Endothelial cell of umbilical vein (primary cell): Measurements from ENCODE around the gene AGMAT. TPM values are rescaled to one million over a fixed set of nuclear protein-coding genes. Genes with fewer than 3 reads are reported as not detected.

Experiments used
- BruUV-seq: library from RNA; stranded (reverse); fragments of 400-500 nt; replicated peaks from 2 replicates; lab custom pipeline; 2021; lab: Mats Ljungman, UMichigan
- CTCF ChIA-PET: fragments of 300-600, 350-600 bp; sonication (Branson Sonifier 250); formaldehyde crosslinking; loops from one replicate; lab custom pipeline; 2021; ENCODE audit warnings: antibody characterized with exemption, inconsistent platforms; lab: Charles Lee
- POLR2A ChIA-PET: fragments of 300-600, 350-600 bp; sonication (Branson Sonifier 250); formaldehyde crosslinking; loops from one replicate; lab custom pipeline; 2021; ENCODE audit warnings: antibody characterized with exemption, inconsistent platforms; lab: Charles Lee
- DNase-seq: peaks from one replicate; pipeline ENCODE4 v3.0.0-alpha.2; 2011; ENCODE audit warnings: low read depth, low spot score
- FAIRE-seq: peaks from 2 replicates; lab custom pipeline; 2011; peaks lifted over from hg19 to GRCh38; lab: Jason Lieb, UNC
- H2AFZ ChIP-seq: 2 replicates; pipeline ENCODE4 v1.6.0; 2012; ENCODE audit warnings: low read depth, low read length, control low read depth, inconsistent platforms
- H3K27ac ChIP-seq: 2 replicates; pipeline ENCODE4 v1.5.1; 2011; ENCODE audit warnings: low read depth, mild to moderate bottlenecking, control low read depth, low read length, moderate library complexity; ENCODE audit not compliant: insufficient read depth
- H3K27me3 ChIP-seq, 2 experiments: 2 replicates each; pipeline versions ENCODE4 v1.6.0 to v1.6.1; 2011; ENCODE audit warnings: low read length in 2 of 2, mixed read lengths in 1 of 2; ENCODE audit not compliant: control insufficient read depth in 2 of 2, insufficient read depth in 2 of 2
- H3K36me3 ChIP-seq, 2 experiments: 2 replicates in 1 of 2; 3 replicates in 1 of 2; pipeline ENCODE4 v1.5.1; 2011; ENCODE audit warnings: low read length in 2 of 2, mild to moderate bottlenecking in 1 of 2, moderate library complexity in 1 of 2; ENCODE audit not compliant: control insufficient read depth in 2 of 2, insufficient read depth in 2 of 2; ENCODE audit errors: extremely low read depth in 1 of 2
- H3K4me1 ChIP-seq: 3 replicates; pipeline ENCODE4 v1.5.1; 2011; ENCODE audit warnings: mild to moderate bottlenecking, low read length; ENCODE audit not compliant: control insufficient read depth, insufficient read depth; ENCODE audit errors: extremely low read depth
- H3K4me2 ChIP-seq: 2 replicates; pipeline ENCODE4 v1.6.1; 2011; ENCODE audit warnings: low read length, control low read depth, mixed read lengths; ENCODE audit not compliant: insufficient read depth
- H3K4me3 ChIP-seq, 3 experiments: fragments of 200-600 bp in 1 of 3; sonication (generic), shearing (Covaris generic) in 1 of 3; replicated peaks in 1 of 3; 2 replicates each; pipeline ENCODE4 v1.5.1; 2011 to 2016; ENCODE audit warnings: control low read depth in 3 of 3, low read length in 3 of 3, mild to moderate bottlenecking in 2 of 3, inconsistent platforms in 1 of 3, low read depth in 1 of 3, moderate library complexity in 1 of 3; ENCODE audit not compliant: insufficient read depth in 1 of 3
- H3K79me2 ChIP-seq: 2 replicates; pipeline ENCODE4 v1.6.0; 2012; ENCODE audit warnings: low read length, inconsistent platforms; ENCODE audit not compliant: control insufficient read depth, insufficient read depth
- H3K9ac ChIP-seq: replicated peaks from 2 replicates; pipeline ENCODE3; 2011; ENCODE audit warnings: low read length, control low read depth; ENCODE audit not compliant: insufficient read depth; ENCODE audit errors: extremely low read depth
- H3K9me1 ChIP-seq: replicated peaks from 3 replicates; pipeline ENCODE4 v1.6.0; 2011; ENCODE audit warnings: mild to moderate bottlenecking, low read length; ENCODE audit not compliant: control insufficient read depth, insufficient read depth; ENCODE audit errors: extremely low read depth
- H3K9me3 ChIP-seq: replicated peaks from 2 replicates; pipeline ENCODE4 v1.5.1; 2012; ENCODE audit warnings: low read length, inconsistent platforms; ENCODE audit not compliant: control insufficient read depth, insufficient read depth
- H4K20me1 ChIP-seq: replicated peaks from 2 replicates; pipeline ENCODE3; 2011; ENCODE audit warnings: mild to moderate bottlenecking, low read length; ENCODE audit not compliant: control insufficient read depth, insufficient read depth; ENCODE audit errors: extremely low read depth
- EZH2 ChIP-seq: IDR thresholded peaks from 2 replicates; pipeline ENCODE4 v1.6.1; 2012; ENCODE audit warnings: borderline replicate concordance, low read depth, mild to moderate bottlenecking, moderate library complexity, low read length, inconsistent platforms; ENCODE audit not compliant: severe bottlenecking
- FOS ChIP-seq: IDR thresholded peaks from 2 replicates; pipeline ENCODE4 v1.6.1; 2011; ENCODE audit warnings: mild to moderate bottlenecking, low read length, moderate library complexity, borderline replicate concordance; ENCODE audit not compliant: insufficient read depth
- GATA2 ChIP-seq: IDR thresholded peaks from 2 replicates; pipeline ENCODE4 v1.7.0; 2011; ENCODE audit warnings: low read depth, mild to moderate bottlenecking, moderate library complexity, mixed read lengths, low read length; ENCODE audit not compliant: insufficient read length, insufficient read depth
- JUN ChIP-seq: IDR thresholded peaks from 2 replicates; pipeline ENCODE4 v1.6.1; 2011; ENCODE audit warnings: borderline replicate concordance, low read depth; ENCODE audit not compliant: insufficient read length, insufficient read depth
- MYC ChIP-seq: IDR thresholded peaks from one replicate; pipeline ENCODE4 v1.6.1; 2011; ENCODE audit warnings: mild to moderate bottlenecking, low read depth, low read length
- POLR2A ChIP-seq: IDR thresholded peaks from 2 replicates; pipeline ENCODE4 v1.6.1; 2012; ENCODE audit warnings: low read depth, mild to moderate bottlenecking, control low read depth, low read length
- POLR2AphosphoS5 ChIP-seq: IDR thresholded peaks from 2 replicates; pipeline ENCODE4 v1.6.1; 2012; ENCODE audit warnings: low read depth, mild to moderate bottlenecking, control low read depth, low read length, moderate library complexity; ENCODE audit not compliant: insufficient read depth
- dilution Hi-C: fragments of 300-500 bp; cut with MboI; formaldehyde crosslinking; loops from one replicate; pipeline ENCODE4 v1.15.0; 2019; ENCODE audit warnings: low sequenced_read_pairs; ENCODE audit not compliant: extremely low pct_ligation_motif_present
- intact Hi-C: fragments of 100-400 bp; cut with micrococcal nuclease; formaldehyde crosslinking; loops from one replicate; pipeline ENCODE4 v1.10.0; 2022
- polyA plus RNA-seq, 4 experiments: library from polyadenylated mRNA; depleted of rRNA in 3 of 4; stranded (reverse) in 3 of 4; unstranded in 1 of 4; fragments of >200 nt; gene quantifications; 2 replicates each; pipeline versions ENCODE4 v1.2.1 to v1.2.3, GENCODE V29; 2011 to 2012; ENCODE audit warnings: missing spikeins in 1 of 4
- total RNA-seq: library from RNA; stranded (reverse); gene quantifications from 2 replicates; pipeline ENCODE4 v1.2.3, GENCODE V29; 2021
- TF ChIP-seq, protein P1 (sequence below), 2 donors: IDR thresholded peaks; 1 replicate in 1 of 2; 2 replicates in 1 of 2; pipeline ENCODE4 v1.5.1; 2011; ENCODE audit warnings: low read length in 2 of 2, mild to moderate bottlenecking in 2 of 2, moderate library complexity in 2 of 2, control low read depth in 1 of 2, inconsistent platforms in 1 of 2, low read depth in 1 of 2; ENCODE audit not compliant: insufficient read depth in 1 of 2; ENCODE audit errors: extremely low read depth in 1 of 2
- TF ChIP-seq, protein P2 (sequence below): IDR thresholded peaks from 2 replicates; pipeline ENCODE4 v1.6.1; 2011; ENCODE audit not compliant: insufficient read depth, insufficient read length

AGMAT gene
- total and polyA plus RNA-seq, 2 donors (not counting 3 experiments of a cell fraction or from before 2014, with no cell fraction given): 0.39 to 1.9 TPM

GRCh38 chr1:15546641-15547040, 38.2 kb downstream of the AGMAT start:
- H3K9ac ChIP-seq: no peak overlapping the region
- H3K4me2 ChIP-seq: no peak overlapping the region
- TF ChIP-seq, protein P1, sequence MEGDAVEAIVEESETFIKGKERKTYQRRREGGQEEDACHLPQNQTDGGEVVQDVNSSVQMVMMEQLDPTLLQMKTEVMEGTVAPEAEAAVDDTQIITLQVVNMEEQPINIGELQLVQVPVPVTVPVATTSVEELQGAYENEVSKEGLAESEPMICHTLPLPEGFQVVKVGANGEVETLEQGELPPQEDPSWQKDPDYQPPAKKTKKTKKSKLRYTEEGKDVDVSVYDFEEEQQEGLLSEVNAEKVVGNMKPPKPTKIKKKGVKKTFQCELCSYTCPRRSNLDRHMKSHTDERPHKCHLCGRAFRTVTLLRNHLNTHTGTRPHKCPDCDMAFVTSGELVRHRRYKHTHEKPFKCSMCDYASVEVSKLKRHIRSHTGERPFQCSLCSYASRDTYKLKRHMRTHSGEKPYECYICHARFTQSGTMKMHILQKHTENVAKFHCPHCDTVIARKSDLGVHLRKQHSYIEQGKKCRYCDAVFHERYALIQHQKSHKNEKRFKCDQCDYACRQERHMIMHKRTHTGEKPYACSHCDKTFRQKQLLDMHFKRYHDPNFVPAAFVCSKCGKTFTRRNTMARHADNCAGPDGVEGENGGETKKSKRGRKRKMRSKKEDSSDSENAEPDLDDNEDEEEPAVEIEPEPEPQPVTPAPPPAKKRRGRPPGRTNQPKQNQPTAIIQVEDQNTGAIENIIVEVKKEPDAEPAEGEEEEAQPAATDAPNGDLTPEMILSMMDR (IDR thresholded peaks at IDR 0.05; ENCODE audit: extremely low read depth in 1 of 2, insufficient read depth in 1 of 2, low read depth in 1 of 2, low read length in 2 of 2): no peak
- TF ChIP-seq POLR2AphosphoS5: no peak
- no peak for TF ChIP-seq POLR2A
- TF ChIP-seq, protein P2, sequence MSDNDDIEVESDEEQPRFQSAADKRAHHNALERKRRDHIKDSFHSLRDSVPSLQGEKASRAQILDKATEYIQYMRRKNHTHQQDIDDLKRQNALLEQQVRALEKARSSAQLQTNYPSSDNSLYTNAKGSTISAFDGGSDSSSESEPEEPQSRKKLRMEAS: no peak
- TF ChIP-seq FOS: no peak
- no peak for TF ChIP-seq GATA2
- no peak for TF ChIP-seq JUN
- TF ChIP-seq EZH2: no peak
- no peak for TF ChIP-seq MYC
- ChIA-PET CTCF (interaction anchor here (1.7 kb wide), 1 partner anchor 12 kb away, joined by 5 read pairs; no protein-coding TSS in a partner anchor), POLR2A (interaction anchor here (0.6 kb wide), 1 partner anchor 248 kb away, joined by 6 read pairs; no protein-coding TSS in a partner anchor)
- H3K9me3 ChIP-seq: no peaks in the 10 kb centered on the region
- no peak overlapping the region for H3K27ac ChIP-seq
- no peak for FAIRE-seq
- intact Hi-C loops (no loop called here), dilution Hi-C loops (no loop called here)
- no peak overlapping the region for H3K4me3 ChIP-seq
- H3K4me1 ChIP-seq: no peaks in the 10 kb centered on the region
- no TSS peak for BruUV-seq
- H3K9me1 ChIP-seq: no peaks in the 10 kb centered on the region
- H3K36me3 ChIP-seq: peaks cover 7 to 16% of the 10 kb centered on the region in 2 experiments
- no peaks in the 10 kb centered on the region for H3K79me2 ChIP-seq
- H3K27me3 ChIP-seq: no peaks in the 10 kb centered on the region
- no peaks in the 10 kb centered on the region for H4K20me1 ChIP-seq
- no peak overlapping the region for H2AFZ ChIP-seq
- DNase-seq: no peak
